Measurements from ENCODE around the gene MPP1.

MPP1 gene

GRCh38 chrX:154802947-154803346 is 2.3 kb downstream of the MPP1 start:
- no peak overlapping the region for H4K8ac ChIP-seq (ENCODE audit: low read depth, low read length)
- H2BK5ac ChIP-seq (ENCODE audit: low read length) = no peak overlapping the region
- DNase-seq = no peak
- no peaks in the 10 kb centered on the region for H3K79me2 ChIP-seq (ENCODE audit: control insufficient read depth, insufficient read depth, low read length)
- peaks cover 4% of the 10 kb centered on the region for H3K4me1 ChIP-seq (ENCODE audit: control insufficient read depth, low read depth, low read length)
- H3K18ac ChIP-seq (ENCODE audit: low read length) = no peak overlapping the region
- H3K9ac ChIP-seq (ENCODE audit: low read length) = no peak overlapping the region
- H3K27ac ChIP-seq (ENCODE audit: low read depth, low read length) = no peak overlapping the region
- H3K36me3 ChIP-seq (ENCODE audit: control insufficient read depth, insufficient read depth, low read length) = no peaks in the 10 kb centered on the region
- H3K23ac ChIP-seq (ENCODE audit: low read length) = no peak overlapping the region
- no peaks in the 10 kb centered on the region for H3K27me3 ChIP-seq (ENCODE audit: insufficient read depth, low read length, poor library complexity)
- no peak overlapping the region for H3K4ac ChIP-seq (ENCODE audit: low read depth, low read length)
- no peaks in the 10 kb centered on the region for H3K79me1 ChIP-seq (ENCODE audit: low read length)
- H3K4me2 ChIP-seq (ENCODE audit: low read length) = no peak overlapping the region
- no peak overlapping the region for H2BK120ac ChIP-seq (ENCODE audit: low read depth, low read length)
- H3K4me3 ChIP-seq (ENCODE audit: low read length) = no peak overlapping the region
- WGBS (ENCODE audit: extremely low coverage, insufficient coverage, low lambda C conversion rate) = no CpG with 5 or more reads among the region's 2 CpGs
- no peak overlapping the region for H2AK5ac ChIP-seq (ENCODE audit: low read length)
- H4K5ac ChIP-seq (ENCODE audit: low read length) = no peak overlapping the region
- H2BK15ac ChIP-seq (replicated peaks; ENCODE audit: low read depth) = no peak overlapping the region
- no peak overlapping the region for H3K56ac ChIP-seq (ENCODE audit: low read length)

GRCh38 chrX:154800478-154801210 is 4.6 kb downstream of the MPP1 start:
- no peak overlapping the region for H3K4me2 ChIP-seq (ENCODE audit: low read length)
- H3K27ac ChIP-seq (ENCODE audit: low read depth, low read length) = no peak overlapping the region
- no peak overlapping the region for H4K5ac ChIP-seq (ENCODE audit: low read length)
- no peaks in the 10 kb centered on the region for H3K79me1 ChIP-seq (ENCODE audit: low read length)
- no peak overlapping the region for H2BK15ac ChIP-seq (replicated peaks; ENCODE audit: low read depth)
- H3K4ac ChIP-seq (ENCODE audit: low read depth, low read length) = no peak overlapping the region
- no CpG with 5 or more reads among the region's 8 CpGs for WGBS (ENCODE audit: extremely low coverage, insufficient coverage, low lambda C conversion rate)
- no peaks in the 10 kb centered on the region for H3K27me3 ChIP-seq (ENCODE audit: insufficient read depth, low read length, poor library complexity)
- H3K18ac ChIP-seq (ENCODE audit: low read length) = no peak overlapping the region
- H3K23ac ChIP-seq (ENCODE audit: low read length) = no peak overlapping the region
- H2BK5ac ChIP-seq (ENCODE audit: low read length) = no peak overlapping the region
- no peak overlapping the region for H4K8ac ChIP-seq (ENCODE audit: low read depth, low read length)
- H3K4me1 ChIP-seq (ENCODE audit: control insufficient read depth, low read depth, low read length) = no peaks in the 10 kb centered on the region
- no peak overlapping the region for H3K4me3 ChIP-seq (ENCODE audit: low read length)
- H2BK120ac ChIP-seq (ENCODE audit: low read depth, low read length) = no peak overlapping the region
- no peak overlapping the region for H3K9ac ChIP-seq (ENCODE audit: low read length)
- no peak for DNase-seq
- H3K36me3 ChIP-seq (ENCODE audit: control insufficient read depth, insufficient read depth, low read length) = no peaks in the 10 kb centered on the region
- no peak overlapping the region for H3K56ac ChIP-seq (ENCODE audit: low read length)
- no peak overlapping the region for H2AK5ac ChIP-seq (ENCODE audit: low read length)
- no peaks in the 10 kb centered on the region for H3K79me2 ChIP-seq (ENCODE audit: control insufficient read depth, insufficient read depth, low read length)

- peak; percentile 26 for DNase-seq
- H3K27me3 ChIP-seq (ENCODE audit: insufficient read depth, low read length, poor library complexity) = no peaks in the 10 kb centered on the region
- no peak overlapping the region for H4K5ac ChIP-seq (ENCODE audit: low read length)
- no peak overlapping the region for H3K27ac ChIP-seq (ENCODE audit: low read depth, low read length)
- H2BK5ac ChIP-seq (ENCODE audit: low read length) = no peak overlapping the region
- H3K56ac ChIP-seq (ENCODE audit: low read length) = no peak overlapping the region
- no peak overlapping the region for H4K8ac ChIP-seq (ENCODE audit: low read depth, low read length)
- H3K23ac ChIP-seq (ENCODE audit: low read length) = no peak overlapping the region
- no peak overlapping the region for H3K4me3 ChIP-seq (ENCODE audit: low read length)
- H3K4me2 ChIP-seq (ENCODE audit: low read length) = no peak overlapping the region
- no peaks in the 10 kb centered on the region for H3K79me1 ChIP-seq (ENCODE audit: low read length)
- no peaks in the 10 kb centered on the region for H3K79me2 ChIP-seq (ENCODE audit: control insufficient read depth, insufficient read depth, low read length)
- H3K36me3 ChIP-seq (ENCODE audit: control insufficient read depth, insufficient read depth, low read length) = no peaks in the 10 kb centered on the region
- no peak overlapping the region for H2AK5ac ChIP-seq (ENCODE audit: low read length)
- no peak overlapping the region for H3K4ac ChIP-seq (ENCODE audit: low read depth, low read length)
- H3K18ac ChIP-seq (ENCODE audit: low read length) = no peak overlapping the region
- no peak overlapping the region for H2BK120ac ChIP-seq (ENCODE audit: low read depth, low read length)
- no peak overlapping the region for H3K9ac ChIP-seq (ENCODE audit: low read length)
- no CpG with 5 or more reads among the region's 9 CpGs for WGBS (ENCODE audit: extremely low coverage, insufficient coverage, low lambda C conversion rate)
- H2BK15ac ChIP-seq (replicated peaks; ENCODE audit: low read depth) = no peak overlapping the region
- no peaks in the 10 kb centered on the region for H3K4me1 ChIP-seq (ENCODE audit: control insufficient read depth, low read depth, low read length)
Measured at GRCh38 chrX:154799556-154800348, 5.5 kb downstream of the MPP1 start.

- Histone ChIP-seq H2AK5ac (ENCODE audit: low read length) (no peak overlapping the region), H3K4ac (ENCODE audit: low read depth, low read length) (no peak overlapping the region), H3K27me3 (ENCODE audit: insufficient read depth, low read length, poor library complexity) (no peaks in the 10 kb centered on the region), H2BK15ac (replicated peaks; ENCODE audit: low read depth) (no peak overlapping the region), H3K23ac (ENCODE audit: low read length) (no peak overlapping the region), H4K8ac (ENCODE audit: low read depth, low read length) (no peak overlapping the region), H3K9ac (ENCODE audit: low read length) (no peak overlapping the region), H3K27ac (ENCODE audit: low read depth, low read length) (no peak overlapping the region), H3K4me1 (ENCODE audit: control insufficient read depth, low read depth, low read length) (no peaks in the 10 kb centered on the region), H3K79me1 (ENCODE audit: low read length) (no peaks in the 10 kb centered on the region), H3K18ac (ENCODE audit: low read length) (no peak overlapping the region), H3K79me2 (ENCODE audit: control insufficient read depth, insufficient read depth, low read length) (no peaks in the 10 kb centered on the region), H2BK120ac (ENCODE audit: low read depth, low read length) (no peak overlapping the region), H3K56ac (ENCODE audit: low read length) (no peak overlapping the region), H2BK5ac (ENCODE audit: low read length) (no peak overlapping the region), H4K5ac (ENCODE audit: low read length) (no peak overlapping the region), H3K4me3 (ENCODE audit: low read length) (no peak overlapping the region), H3K36me3 (ENCODE audit: control insufficient read depth, insufficient read depth, low read length) (no peaks in the 10 kb centered on the region), H3K4me2 (ENCODE audit: low read length) (no peak overlapping the region)
- WGBS (ENCODE audit: extremely low coverage, insufficient coverage, low lambda C conversion rate) = no CpG with 5 or more reads among the region's 6 CpGs
- peak; percentile 57 for DNase-seq
Measured at GRCh38 chrX:154797006-154797405, 8.3 kb downstream of the MPP1 start.

GRCh38 chrX:154795016-154795415 is 10.3 kb downstream of the MPP1 start:
- Histone ChIP-seq H2AK5ac (ENCODE audit: low read length) (no peak overlapping the region), H3K4me2 (ENCODE audit: low read length) (no peak overlapping the region), H2BK120ac (ENCODE audit: low read depth, low read length) (no peak overlapping the region), H3K79me2 (ENCODE audit: control insufficient read depth, insufficient read depth, low read length) (no peaks in the 10 kb centered on the region), H4K5ac (ENCODE audit: low read length) (no peak overlapping the region), H3K27ac (ENCODE audit: low read depth, low read length) (no peak overlapping the region), H4K8ac (ENCODE audit: low read depth, low read length) (no peak overlapping the region), H3K27me3 (ENCODE audit: insufficient read depth, low read length, poor library complexity) (no peaks in the 10 kb centered on the region), H3K4me3 (ENCODE audit: low read length) (no peak overlapping the region), H2BK15ac (replicated peaks; ENCODE audit: low read depth) (no peak overlapping the region), H3K56ac (ENCODE audit: low read length) (no peak overlapping the region), H2BK5ac (ENCODE audit: low read length) (no peak overlapping the region), H3K4ac (ENCODE audit: low read depth, low read length) (no peak overlapping the region), H3K23ac (ENCODE audit: low read length) (no peak overlapping the region), H3K79me1 (ENCODE audit: low read length) (no peaks in the 10 kb centered on the region), H3K18ac (ENCODE audit: low read length) (no peak overlapping the region), H3K4me1 (ENCODE audit: control insufficient read depth, low read depth, low read length) (no peaks in the 10 kb centered on the region), H3K36me3 (ENCODE audit: control insufficient read depth, insufficient read depth, low read length) (no peaks in the 10 kb centered on the region), H3K9ac (ENCODE audit: low read length) (no peak overlapping the region)
- no CpG with 5 or more reads among the region's 2 CpGs for WGBS (ENCODE audit: extremely low coverage, insufficient coverage, low lambda C conversion rate)
- DNase-seq = no peak

Measured in mesendoderm (in vitro differentiated cells).